HepG2 (cell line): Measurements from ENCODE around the gene FYTTD1. TPM values are rescaled to one million over a fixed set of nuclear protein-coding genes. Genes with fewer than 3 reads are reported as not detected.
A peak's percentile ranks its signal among the peaks of the same experiment; 100 is the strongest.

Experiments used
- ATAC-seq: fragments of 200-7000 bp; cut with Tn5 transposase; 3 replicates; pipeline ENCODE4 v1.9.1; 2020; ENCODE audit warnings: mild to moderate bottlenecking, moderate library complexity
- BruUV-seq: library from RNA; stranded (reverse); fragments of 400-500 nt; replicated peaks from 2 replicates; lab custom pipeline; 2021; lab: Mats Ljungman, UMichigan
- CTCF ChIA-PET: fragments of 300-600 bp; formaldehyde crosslinking; extraction: SDS; loops from one replicate; lab custom pipeline; 2021; ENCODE audit warnings: low total read pairs, inconsistent platforms, low intra/inter-chr PET ratio; lab: Yijun Ruan, JAX
- POLR2A ChIA-PET: fragments of 350-600 bp; sonication (Branson Sonifier 250); formaldehyde crosslinking; loops from one replicate; lab custom pipeline; 2020; ENCODE audit warnings: antibody characterized with exemption, inconsistent platforms; lab: Yijun Ruan, JAX
- DNase-seq: peaks from one replicate; pipeline ENCODE4 v3.0.0-alpha.2; 2015; ENCODE audit warnings: low spot score
- FAIRE-seq: peaks from 3 replicates; lab custom pipeline; 2011; peaks lifted over from hg19 to GRCh38; lab: Jason Lieb, UNC
- H2AFZ ChIP-seq: one replicate; pipeline ENCODE4 v1.6.1; 2011; ENCODE audit warnings: low read length, inconsistent platforms
- H3K27ac ChIP-seq: fragments of 300-600 bp; 3 replicates; pipeline ENCODE4 v1.8.0; 2011; ENCODE audit warnings: mixed run types, mild to moderate bottlenecking, mixed read lengths, low read length, inconsistent platforms; ENCODE audit not compliant: insufficient read depth; ENCODE audit errors: extremely low read length
- H3K27me3 ChIP-seq, 2 experiments: fragments of 200-600 bp in 1 of 2; 2 replicates in 1 of 2; 3 replicates in 1 of 2; pipeline versions ENCODE4 v1.6.0 to v1.8.0; 2011; ENCODE audit warnings: low read length in 2 of 2, mild to moderate bottlenecking in 2 of 2, moderate library complexity in 2 of 2, inconsistent platforms in 1 of 2; ENCODE audit not compliant: insufficient read depth in 2 of 2, control insufficient read depth in 1 of 2
- H3K36me3 ChIP-seq, 2 experiments: fragments of 200-600 bp in 1 of 2; replicated peaks in 1 of 2; 2 replicates in 1 of 2; 3 replicates in 1 of 2; pipeline versions ENCODE4 v1.5.1 to v1.8.0; 2011; ENCODE audit warnings: low read length in 2 of 2, inconsistent platforms in 1 of 2; ENCODE audit not compliant: insufficient read depth in 2 of 2, control insufficient read depth in 1 of 2
- H3K4me1 ChIP-seq: 2 replicates; pipeline ENCODE4 v1.5.1; 2012; ENCODE audit warnings: low read length, inconsistent platforms; ENCODE audit not compliant: insufficient read depth
- H3K4me2 ChIP-seq: 2 replicates; pipeline ENCODE4 v1.6.0; 2011; ENCODE audit warnings: low read depth, low read length, inconsistent platforms
- H3K4me3 ChIP-seq, 3 experiments: fragments of 200-600 bp in 1 of 3; sonication (generic), shearing (Covaris generic) in 1 of 3; replicated peaks in 1 of 3; 2 replicates each; pipeline ENCODE4 v1.5.1; 2011 to 2016; ENCODE audit warnings: low read length in 3 of 3, inconsistent platforms in 2 of 3, low read depth in 2 of 3, mild to moderate bottlenecking in 2 of 3, control low read depth in 1 of 3, mixed read lengths in 1 of 3; ENCODE audit not compliant: insufficient read depth in 1 of 3
- H3K79me2 ChIP-seq: one replicate; pipeline ENCODE4 v1.6.1; 2011; ENCODE audit warnings: low read length, inconsistent platforms; ENCODE audit not compliant: insufficient read depth
- H3K9ac ChIP-seq: 2 replicates; pipeline ENCODE4 v1.6.0; 2011; ENCODE audit warnings: mild to moderate bottlenecking, low read depth, low read length, inconsistent platforms; ENCODE audit not compliant: insufficient read depth
- H3K9me3 ChIP-seq: 2 replicates; pipeline ENCODE4 v1.5.1; 2012; ENCODE audit warnings: mild to moderate bottlenecking, low read length
- H4K20me1 ChIP-seq: 2 replicates; pipeline ENCODE4 v1.6.0; 2011; ENCODE audit warnings: inconsistent platforms, mild to moderate bottlenecking, low read length, moderate library complexity; ENCODE audit not compliant: insufficient read depth
- ATF1 ChIP-seq: IDR thresholded peaks from 2 replicates; pipeline ENCODE4 v1.6.1; 2016; ENCODE audit warnings: mild to moderate bottlenecking, control low read depth
- BORCS8-MEF2B ChIP-seq: sonication (generic); formaldehyde crosslinking; IDR thresholded peaks from 2 replicates; pipeline ENCODE4 v1.8.0; 2022; ENCODE audit warnings: mild to moderate bottlenecking, missing genetic modification reagents
- DR1 ChIP-seq: sonication (generic); formaldehyde crosslinking; IDR thresholded peaks from 2 replicates; pipeline ENCODE4 v1.8.0; 2021; ENCODE audit warnings: mild to moderate bottlenecking, missing genetic modification reagents, inconsistent platforms
- PCBP2 ChIP-seq: fragments of 200-400 bp; formaldehyde crosslinking; optimal IDR thresholded peaks from 2 replicates; pipeline ENCODE3; 2018; ENCODE audit warnings: low read length, low read depth; ENCODE audit not compliant: poor library complexity, severe bottlenecking
- ZNF282 ChIP-seq: fragments of 450-650 bp; IDR thresholded peaks from 2 replicates; pipeline ENCODE4 v1.6.1; 2018; ENCODE audit not compliant: partially characterized antibody
- ZNF75D ChIP-seq: sonication (generic); formaldehyde crosslinking; IDR thresholded peaks from 2 replicates; pipeline ENCODE4 v1.8.1; 2023; ENCODE audit warnings: missing genetic modification reagents, mild to moderate bottlenecking, borderline replicate concordance
- WGBS: methylation state at CpG from one replicate; pipeline ENCODE4 v1.1.6; 2017; ENCODE audit warnings: low lambda C conversion rate; 5-methylcytosine and 5-hydroxymethylcytosine counted together
- in situ Hi-C: cut with HindIII; loops from 2 replicates; pipeline ENCODE4 v1.10.0; 2017; ENCODE audit warnings: low pct_unique_long_range_greater_than_20kb; ENCODE audit not compliant: extremely low pct_ligation_motif_present
- intact Hi-C: fragments of 100-400 bp; cut with micrococcal nuclease; formaldehyde crosslinking; loops from one replicate; pipeline ENCODE4 v1.10.0; 2022; ENCODE audit not compliant: unreplicated experiment
- polyA plus RNA-seq, 8 experiments: library from polyadenylated mRNA; depleted of rRNA in 3 of 8; stranded (reverse) in 7 of 8; unstranded in 1 of 8; fragments of >200 nt; fragmentation: Illumina TruSeq in 4 of 8; extraction: Trizol in 4 of 8; gene quantifications; 2 replicates each; pipeline versions ENCODE4 v1.2.1 to v1.2.3, GENCODE V29; 2011 to 2016; ENCODE audit warnings: low read depth in 4 of 8, missing spikeins in 1 of 8, mixed read lengths in 1 of 8; ENCODE audit not compliant: insufficient read depth in 1 of 8
- total RNA-seq, 5 experiments: library from RNA; depleted of rRNA; stranded (reverse); fragments of >200 nt; fragmentation: Illumina TruSeq; extraction: Trizol; gene quantifications; 2 replicates each; pipeline ENCODE4 v1.2.3, GENCODE V29; 2016; ENCODE audit warnings: low read depth in 1 of 5
- TF ChIP-seq, protein P1 (sequence below): sonication (generic); formaldehyde crosslinking; IDR thresholded peaks from 2 replicates; pipeline ENCODE4 v1.4.0; 2020; ENCODE audit warnings: missing genetic modification reagents, borderline replicate concordance
- TF ChIP-seq, protein P2 (sequence below): sonication (generic); formaldehyde crosslinking; IDR thresholded peaks from 2 replicates; pipeline ENCODE4 v1.8.1; 2023; ENCODE audit warnings: missing genetic modification reagents, mild to moderate bottlenecking, borderline replicate concordance
- TF ChIP-seq, protein P3 (sequence below): sonication (generic); formaldehyde crosslinking; conservative IDR thresholded peaks from 2 replicates; pipeline ENCODE4 v1.8.0; 2022; ENCODE audit warnings: missing genetic modification reagents
- TF ChIP-seq, protein P4 (sequence below): sonication (generic); formaldehyde crosslinking; IDR thresholded peaks from 2 replicates; pipeline ENCODE4 v1.4.0; 2020; ENCODE audit warnings: missing genetic modification reagents
- TF ChIP-seq, protein P5 (sequence below): sonication (generic); formaldehyde crosslinking; IDR thresholded peaks from 2 replicates; pipeline ENCODE4 v1.5.0; 2020; ENCODE audit warnings: mild to moderate bottlenecking, missing genetic modification reagents, borderline replicate concordance

Gene FYTTD1
- total and polyA plus RNA-seq, 2 of the 13 experiments (the other 11 are each of a cell fraction or from before 2014, with no cell fraction given) = 6.5 to 28.8 TPM

DNA sequence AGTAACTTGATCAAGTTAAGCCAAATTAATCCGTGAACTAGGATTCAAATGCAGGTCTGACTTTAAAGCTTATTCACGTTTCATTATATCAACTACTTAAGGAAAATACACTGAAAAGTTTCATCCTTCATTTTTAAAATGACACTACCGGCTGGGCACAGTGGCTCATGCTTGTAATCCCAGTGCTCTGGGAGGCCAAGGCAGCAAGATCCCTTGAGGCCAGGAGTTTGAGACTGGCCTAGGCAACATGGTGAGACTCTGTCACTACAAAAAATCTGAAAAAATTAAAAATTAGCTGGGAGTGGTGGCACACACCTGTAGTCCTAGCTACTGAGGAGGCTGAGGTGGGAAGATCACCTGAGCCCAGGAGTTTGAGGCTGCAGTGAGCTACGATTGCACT lies 16.6 kb upstream of the FYTTD1 start (continued):
- TF ChIP-seq, protein P1, sequence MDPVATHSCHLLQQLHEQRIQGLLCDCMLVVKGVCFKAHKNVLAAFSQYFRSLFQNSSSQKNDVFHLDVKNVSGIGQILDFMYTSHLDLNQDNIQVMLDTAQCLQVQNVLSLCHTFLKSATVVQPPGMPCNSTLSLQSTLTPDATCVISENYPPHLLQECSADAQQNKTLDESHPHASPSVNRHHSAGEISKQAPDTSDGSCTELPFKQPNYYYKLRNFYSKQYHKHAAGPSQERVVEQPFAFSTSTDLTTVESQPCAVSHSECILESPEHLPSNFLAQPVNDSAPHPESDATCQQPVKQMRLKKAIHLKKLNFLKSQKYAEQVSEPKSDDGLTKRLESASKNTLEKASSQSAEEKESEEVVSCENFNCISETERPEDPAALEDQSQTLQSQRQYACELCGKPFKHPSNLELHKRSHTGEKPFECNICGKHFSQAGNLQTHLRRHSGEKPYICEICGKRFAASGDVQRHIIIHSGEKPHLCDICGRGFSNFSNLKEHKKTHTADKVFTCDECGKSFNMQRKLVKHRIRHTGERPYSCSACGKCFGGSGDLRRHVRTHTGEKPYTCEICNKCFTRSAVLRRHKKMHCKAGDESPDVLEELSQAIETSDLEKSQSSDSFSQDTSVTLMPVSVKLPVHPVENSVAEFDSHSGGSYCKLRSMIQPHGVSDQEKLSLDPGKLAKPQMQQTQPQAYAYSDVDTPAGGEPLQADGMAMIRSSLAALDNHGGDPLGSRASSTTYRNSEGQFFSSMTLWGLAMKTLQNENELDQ (CRISPR knock-in tag) = no peak
- TF ChIP-seq, protein P2, sequence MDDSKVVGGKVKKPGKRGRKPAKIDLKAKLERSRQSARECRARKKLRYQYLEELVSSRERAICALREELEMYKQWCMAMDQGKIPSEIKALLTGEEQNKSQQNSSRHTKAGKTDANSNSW (CRISPR knock-in tag) = no peak
- TF ChIP-seq, protein P3, sequence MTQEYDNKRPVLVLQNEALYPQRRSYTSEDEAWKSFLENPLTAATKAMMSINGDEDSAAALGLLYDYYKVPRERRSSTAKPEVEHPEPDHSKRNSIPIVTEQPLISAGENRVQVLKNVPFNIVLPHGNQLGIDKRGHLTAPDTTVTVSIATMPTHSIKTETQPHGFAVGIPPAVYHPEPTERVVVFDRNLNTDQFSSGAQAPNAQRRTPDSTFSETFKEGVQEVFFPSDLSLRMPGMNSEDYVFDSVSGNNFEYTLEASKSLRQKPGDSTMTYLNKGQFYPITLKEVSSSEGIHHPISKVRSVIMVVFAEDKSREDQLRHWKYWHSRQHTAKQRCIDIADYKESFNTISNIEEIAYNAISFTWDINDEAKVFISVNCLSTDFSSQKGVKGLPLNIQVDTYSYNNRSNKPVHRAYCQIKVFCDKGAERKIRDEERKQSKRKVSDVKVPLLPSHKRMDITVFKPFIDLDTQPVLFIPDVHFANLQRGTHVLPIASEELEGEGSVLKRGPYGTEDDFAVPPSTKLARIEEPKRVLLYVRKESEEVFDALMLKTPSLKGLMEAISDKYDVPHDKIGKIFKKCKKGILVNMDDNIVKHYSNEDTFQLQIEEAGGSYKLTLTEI (CRISPR knock-in tag) = no peak
- TF ChIP-seq ATF1 (CRISPR knock-in tag) (no peak), BORCS8-MEF2B (CRISPR knock-in tag) (no peak)

DNA sequence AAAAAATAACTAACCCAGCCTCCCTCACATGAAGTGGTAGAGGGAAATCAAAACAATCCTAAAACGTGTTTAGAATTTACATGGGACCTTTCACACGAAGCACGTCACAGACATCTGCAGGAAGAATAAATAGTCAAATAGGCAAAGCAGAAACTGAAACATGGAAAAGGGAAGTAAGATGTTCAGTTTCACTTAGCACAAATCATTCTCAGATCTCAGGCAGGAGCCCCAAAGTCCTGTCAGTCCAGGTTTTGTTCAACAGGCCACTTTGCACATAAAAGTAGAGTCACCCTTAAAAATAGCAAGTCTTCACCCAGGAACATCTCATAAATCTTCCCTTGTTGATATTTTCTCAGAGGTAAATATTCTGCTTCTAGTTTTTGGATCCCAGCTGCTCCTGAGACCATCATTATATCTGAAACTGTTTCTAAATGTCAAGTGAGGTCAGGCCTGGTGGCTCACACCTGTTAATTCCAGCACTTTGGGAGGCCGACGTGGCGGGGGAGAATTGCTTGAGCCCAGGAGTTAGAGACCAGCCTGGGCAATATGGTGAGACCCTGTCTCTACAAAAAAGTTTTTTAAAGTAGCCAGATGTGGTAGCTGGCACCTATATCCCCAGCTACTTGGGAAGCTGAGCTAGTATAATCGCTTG lies 14.9 kb upstream of the FYTTD1 start:
- CTCF ChIA-PET = no interaction called here
- no peaks in the 10 kb centered on the region for H3K9me3 ChIP-seq
- no peaks in the 10 kb centered on the region; a peak in 1 of 5 replicates for H3K27me3 ChIP-seq
- ATAC-seq (no peak), DNase-seq (no peak), FAIRE-seq (no peak)
- peaks cover 20% of the 10 kb centered on the region for H3K4me1 ChIP-seq
- POLR2A ChIA-PET = no interaction called here
- no peaks in the 10 kb centered on the region for H4K20me1 ChIP-seq
- H3K4me3 ChIP-seq = no peak overlapping the region
- no peak overlapping the region for H3K4me2 ChIP-seq
- in situ Hi-C loops (no loop called here), intact Hi-C loops (no loop called here)
- BruUV-seq = TSS peak; percentile 43
- no peaks in the 10 kb centered on the region for H3K36me3 ChIP-seq
- peaks cover 11% of the 10 kb centered on the region for H3K79me2 ChIP-seq
- no peak overlapping the region for H3K27ac ChIP-seq
- H2AFZ ChIP-seq = no peak overlapping the region
- H3K9ac ChIP-seq = no peak overlapping the region
- WGBS = 89% methylated on average over 7 of the region's 7 CpGs
- TF ChIP-seq ZNF282 (no peak), DR1 (no peak), PCBP2 (no peak), ZNF75D (no peak)
- TF ChIP-seq, protein P3 (CRISPR knock-in tag) = no peak
- TF ChIP-seq, protein P4, sequence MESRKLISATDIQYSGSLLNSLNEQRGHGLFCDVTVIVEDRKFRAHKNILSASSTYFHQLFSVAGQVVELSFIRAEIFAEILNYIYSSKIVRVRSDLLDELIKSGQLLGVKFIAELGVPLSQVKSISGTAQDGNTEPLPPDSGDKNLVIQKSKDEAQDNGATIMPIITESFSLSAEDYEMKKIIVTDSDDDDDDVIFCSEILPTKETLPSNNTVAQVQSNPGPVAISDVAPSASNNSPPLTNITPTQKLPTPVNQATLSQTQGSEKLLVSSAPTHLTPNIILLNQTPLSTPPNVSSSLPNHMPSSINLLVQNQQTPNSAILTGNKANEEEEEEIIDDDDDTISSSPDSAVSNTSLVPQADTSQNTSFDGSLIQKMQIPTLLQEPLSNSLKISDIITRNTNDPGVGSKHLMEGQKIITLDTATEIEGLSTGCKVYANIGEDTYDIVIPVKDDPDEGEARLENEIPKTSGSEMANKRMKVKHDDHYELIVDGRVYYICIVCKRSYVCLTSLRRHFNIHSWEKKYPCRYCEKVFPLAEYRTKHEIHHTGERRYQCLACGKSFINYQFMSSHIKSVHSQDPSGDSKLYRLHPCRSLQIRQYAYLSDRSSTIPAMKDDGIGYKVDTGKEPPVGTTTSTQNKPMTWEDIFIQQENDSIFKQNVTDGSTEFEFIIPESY = no peak
- TF ChIP-seq, protein P5, sequence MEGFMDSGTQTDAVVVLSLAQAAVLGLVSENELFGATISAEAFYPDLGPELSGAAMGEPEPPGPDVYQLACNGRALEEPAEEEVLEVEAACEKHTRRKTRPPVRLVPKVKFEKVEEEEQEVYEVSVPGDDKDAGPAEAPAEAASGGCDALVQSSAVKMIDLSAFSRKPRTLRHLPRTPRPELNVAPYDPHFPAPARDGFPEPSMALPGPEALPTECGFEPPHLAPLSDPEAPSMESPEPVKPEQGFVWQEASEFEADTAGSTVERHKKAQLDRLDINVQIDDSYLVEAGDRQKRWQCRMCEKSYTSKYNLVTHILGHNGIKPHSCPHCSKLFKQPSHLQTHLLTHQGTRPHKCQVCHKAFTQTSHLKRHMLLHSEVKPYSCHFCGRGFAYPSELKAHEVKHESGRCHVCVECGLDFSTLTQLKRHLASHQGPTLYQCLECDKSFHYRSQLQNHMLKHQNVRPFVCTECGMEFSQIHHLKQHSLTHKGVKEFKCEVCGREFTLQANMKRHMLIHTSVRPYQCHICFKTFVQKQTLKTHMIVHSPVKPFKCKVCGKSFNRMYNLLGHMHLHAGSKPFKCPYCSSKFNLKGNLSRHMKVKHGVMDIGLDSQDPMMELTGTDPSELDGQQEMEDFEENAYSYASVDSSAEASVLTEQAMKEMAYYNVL = no peak
